HG03045 (cell line): ENCODE results near the gene DEFB119.
"Not testable (repeated sequence)": the region's sequence is repeated elsewhere in the genome, so short reads cannot be mapped to it uniquely, and the experiment has no call there.

Source experiments
- ATAC-seq: cut with Tn5 transposase; IDR thresholded peaks from one replicate; pipeline ENCODE4 v1.9.1; 2021; ENCODE audit warnings: mild to moderate bottlenecking, moderate library complexity; ENCODE audit not compliant: unreplicated experiment

Gene DEFB119

DNA sequence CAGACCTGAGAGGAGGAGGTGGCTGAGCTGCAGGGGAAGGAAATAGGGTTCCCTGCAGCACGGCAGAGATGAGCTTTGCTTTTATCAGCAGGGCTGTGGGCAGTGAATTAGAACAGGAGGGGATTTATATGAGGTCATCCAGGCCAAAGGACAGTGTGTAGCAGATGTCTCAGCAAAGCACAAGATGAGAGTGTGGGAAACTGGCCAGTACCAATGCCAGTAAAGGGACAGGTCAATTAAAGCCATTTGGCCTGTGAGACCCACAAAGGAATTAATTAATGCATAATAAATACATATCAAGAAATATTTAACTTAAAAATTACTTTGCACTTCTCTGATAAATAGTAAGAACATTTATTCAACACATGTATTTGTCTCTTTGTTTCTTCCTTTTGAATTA lies at the start of gene DEFB119:
TSS of gene DEFB119 (minus strand) at position 101 of the 400 bp plus-strand sequence. CDS start 107 bp downstream, outside the sequence.
- ATAC-seq = no peak

DNA sequence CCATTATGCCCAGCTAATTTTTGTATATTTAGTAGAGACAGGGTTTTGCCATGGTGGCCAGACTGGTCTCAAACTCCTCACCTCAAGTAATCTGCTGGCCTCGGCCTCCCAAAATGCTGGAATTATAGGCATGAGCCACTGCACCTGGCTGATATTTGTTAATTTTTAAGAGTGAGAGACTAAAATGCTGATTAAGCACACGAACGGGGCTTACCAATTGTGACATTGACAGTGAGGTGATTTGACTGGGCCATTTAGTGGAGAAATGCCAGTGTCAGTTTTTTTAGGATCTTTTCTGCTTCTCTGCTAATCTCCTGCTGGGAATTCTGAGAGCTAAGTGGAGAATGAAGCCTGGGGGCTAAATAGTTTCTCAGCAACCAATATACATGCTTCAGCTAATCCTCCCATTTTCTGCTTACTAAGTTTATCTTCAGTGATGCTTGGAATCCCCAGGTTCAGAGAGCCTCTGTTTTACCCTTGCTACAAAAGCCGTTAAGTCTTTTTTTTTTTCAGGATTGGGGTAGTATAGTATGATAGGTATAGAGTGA lies 40.3 kb upstream of the DEFB119 start:
- no peak for ATAC-seq

DNA sequence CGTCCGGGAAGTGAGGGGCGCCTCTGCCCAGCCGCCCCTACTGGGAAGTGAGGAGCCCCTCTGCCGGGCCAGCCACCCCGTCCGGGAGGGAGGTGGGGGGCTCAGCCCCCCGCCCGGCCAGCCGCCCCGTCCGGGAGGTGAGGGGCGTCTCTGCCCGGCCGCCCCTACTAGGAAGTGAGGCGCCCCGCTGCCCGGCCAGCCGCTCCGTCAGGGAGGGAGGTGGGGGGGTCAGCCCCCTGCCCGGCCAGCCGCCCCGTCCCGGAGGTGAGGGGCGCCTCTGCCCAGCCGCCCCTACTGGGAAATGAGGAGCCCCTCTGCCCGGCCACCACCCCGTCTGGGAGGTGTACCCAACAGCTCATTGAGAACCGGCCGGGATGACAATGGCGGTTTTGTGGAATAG lies 37.2 kb upstream of the DEFB119 start:
- ATAC-seq = not testable (repeated sequence)

DNA sequence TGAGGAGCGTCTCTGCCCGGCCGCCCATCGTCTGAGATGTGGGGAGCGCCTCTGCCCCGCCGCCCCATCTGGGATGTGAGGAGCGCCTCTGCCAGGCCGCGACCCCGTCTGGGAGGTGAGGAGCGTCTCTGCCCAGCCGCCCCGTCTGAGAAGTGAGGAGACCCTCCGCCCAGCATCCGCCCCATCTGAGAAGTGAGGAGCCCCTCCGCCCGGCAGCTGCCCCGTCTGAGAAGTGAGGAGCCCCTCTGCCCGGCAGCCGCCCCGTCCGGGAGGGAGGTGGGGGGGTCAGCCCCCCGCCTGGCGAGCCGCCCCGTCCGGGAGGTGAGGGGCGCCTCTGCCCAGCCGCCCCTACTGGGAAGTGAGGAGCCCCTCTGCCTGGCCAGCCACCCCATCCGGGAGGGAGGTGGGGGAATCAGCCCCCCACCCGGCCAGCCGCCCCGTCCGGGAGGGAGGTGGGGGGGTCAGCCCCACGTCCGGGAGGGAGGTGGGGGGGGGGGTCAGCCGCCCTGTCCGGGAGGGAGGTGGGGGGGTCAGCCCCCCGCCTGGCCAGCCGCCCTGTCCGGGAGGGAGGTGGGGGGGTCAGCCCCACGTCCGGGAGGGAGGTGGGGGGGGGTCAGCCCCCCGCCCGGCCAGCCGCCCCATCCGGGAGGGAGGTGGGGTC lies 36.6 kb upstream of the DEFB119 start:
- not testable (repeated sequence) for ATAC-seq

DNA sequence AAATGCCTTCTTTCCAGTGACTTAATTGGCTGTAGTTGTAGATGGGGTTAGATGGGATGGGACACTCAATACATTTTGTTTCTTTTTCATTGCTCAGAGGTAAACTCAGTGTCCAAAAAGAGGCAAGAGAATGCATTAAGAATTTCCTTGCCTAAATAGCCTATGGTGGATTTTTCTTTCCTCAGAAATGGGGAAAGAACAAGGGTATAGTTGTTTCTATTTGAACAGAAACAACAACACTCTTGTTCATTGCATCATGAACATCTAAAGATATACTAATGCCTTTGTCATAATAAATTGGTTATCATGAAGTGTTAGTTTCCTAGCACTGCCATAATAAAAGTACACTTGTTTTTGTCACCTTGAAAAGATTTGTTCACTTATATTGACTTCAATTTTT lies 35.4 kb upstream of the DEFB119 start:
- ATAC-seq = no peak

DNA sequence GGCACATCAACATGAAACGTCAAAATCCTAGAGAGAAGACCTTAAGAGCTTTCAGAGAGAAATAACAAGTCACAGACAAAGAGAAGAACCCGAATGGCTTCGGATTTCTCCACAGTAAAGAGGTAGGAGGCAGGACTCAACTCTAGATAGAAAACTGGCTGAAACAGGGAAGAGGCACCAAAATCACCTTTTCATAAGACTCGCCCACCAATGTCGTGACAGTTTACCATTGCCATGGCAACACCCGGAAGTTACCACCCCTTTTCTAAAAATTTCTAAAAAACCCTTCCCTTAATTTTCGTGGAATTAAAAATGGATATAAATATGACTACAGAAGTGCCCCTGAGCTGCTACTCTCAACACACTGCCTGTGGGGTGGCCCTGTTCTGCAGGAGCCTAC lies 27.9 kb upstream of the DEFB119 start:
- no peak for ATAC-seq

DNA sequence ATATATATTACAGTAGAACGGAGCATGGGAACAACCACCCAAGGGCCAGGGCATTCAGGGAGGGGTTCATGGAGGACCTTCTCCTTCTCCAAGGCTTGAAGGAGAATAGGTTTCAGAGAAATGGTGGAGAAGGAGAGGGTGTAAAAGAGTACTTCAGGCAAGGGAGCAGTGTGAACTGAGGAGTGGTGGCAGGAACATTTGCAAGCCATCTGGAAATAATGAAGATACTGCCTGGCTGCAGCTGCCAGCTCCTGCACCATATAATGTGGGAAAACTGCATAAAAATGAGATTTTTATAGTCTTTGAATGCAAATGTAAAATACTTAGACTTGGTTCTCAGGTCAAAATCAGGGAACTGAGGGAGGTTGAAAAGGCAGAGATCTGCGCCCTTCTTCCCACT lies 25.3 kb upstream of the DEFB119 start:
- no peak for ATAC-seq

DNA sequence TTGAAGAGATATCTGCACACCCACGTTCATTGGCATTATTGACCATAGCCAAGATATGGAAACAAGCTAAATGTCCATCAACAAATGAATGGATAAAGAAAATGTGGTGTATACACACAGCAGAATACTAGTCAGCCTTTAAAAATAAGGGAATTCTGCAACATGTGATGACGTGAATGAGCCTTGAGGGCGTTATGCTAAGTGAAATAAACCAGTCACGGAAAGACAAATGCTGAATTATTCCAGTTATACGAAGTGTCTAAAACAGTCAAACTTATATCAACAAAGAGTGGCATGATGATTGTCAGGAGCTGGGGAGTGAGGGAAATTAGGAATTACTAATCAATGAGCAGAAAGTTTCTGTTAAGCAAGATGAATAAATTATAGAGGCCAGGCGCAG lies 24.0 kb upstream of the DEFB119 start:
- no peak for ATAC-seq

- ATAC-seq = no peak
These were observed 19.6 kb upstream of the DEFB119 start for GRCh38 chr20:31410011-31410410.

DNA sequence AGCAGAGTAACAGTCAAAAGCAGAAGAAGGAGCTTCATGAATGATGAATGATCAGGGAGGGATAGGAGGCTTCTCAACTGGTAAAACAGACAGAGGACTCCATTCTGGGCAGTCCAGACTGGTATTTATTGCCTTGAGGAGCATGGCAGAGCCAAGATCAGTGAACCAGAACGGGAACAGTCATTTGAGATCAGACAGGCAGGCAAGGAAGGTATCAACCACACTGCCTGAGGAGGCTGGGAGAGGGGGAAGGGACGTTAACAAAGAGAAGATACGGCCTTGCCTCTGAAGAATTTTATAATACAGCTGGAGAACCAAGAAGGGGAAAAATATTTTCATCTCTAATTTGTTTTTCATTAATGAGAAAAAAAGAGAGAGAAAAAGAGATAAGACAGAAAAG lies 15.7 kb upstream of the DEFB119 start, which contains the start of gene DEFB121:
TSS of gene DEFB121 (minus strand) at position 101 of the 400 bp plus-strand sequence. CDS start at position 38, 63 bp downstream.
- no peak for ATAC-seq

DNA sequence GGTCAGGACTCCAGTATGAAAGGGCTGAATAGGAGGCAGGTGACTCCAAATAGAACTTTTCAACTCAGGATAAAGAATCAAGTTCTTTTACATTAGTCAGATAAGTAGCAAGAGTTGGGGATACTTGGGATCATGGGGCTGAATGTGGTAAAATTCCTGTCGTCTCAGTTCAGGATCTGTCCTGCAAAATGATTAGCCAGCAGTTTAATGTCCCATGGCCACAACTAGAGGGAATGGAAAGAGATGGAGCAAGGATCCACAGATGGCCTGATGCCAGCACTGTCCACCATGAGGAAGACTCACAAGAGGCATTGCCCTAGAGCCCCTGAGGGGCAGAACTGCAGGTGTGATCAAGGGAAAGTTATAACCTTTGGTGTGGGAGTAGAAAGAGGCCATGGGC lies 13.5 kb upstream of the DEFB119 start:
- no peak for ATAC-seq

DNA sequence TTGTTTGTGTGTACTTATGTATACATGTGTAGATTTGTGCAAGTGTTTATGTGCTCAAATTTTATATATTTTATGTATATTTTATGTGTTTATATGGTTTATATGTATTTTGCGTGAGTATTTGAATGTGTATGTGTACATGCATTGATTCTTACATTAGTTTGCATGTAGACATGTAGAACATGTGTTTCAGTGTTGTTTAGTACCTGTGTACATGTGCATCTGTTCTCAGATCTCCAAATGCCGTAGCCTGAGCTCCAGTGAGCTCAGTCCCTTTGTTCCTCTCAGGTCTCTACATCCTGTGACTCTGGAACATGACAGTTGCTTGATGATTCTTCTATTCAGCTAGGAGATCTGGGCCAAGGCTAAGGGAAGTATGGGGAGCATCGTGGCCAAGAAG lies 4.5 kb upstream of the DEFB119 start:
- ATAC-seq = no peak

- no peak for ATAC-seq
These were observed 2.4 kb upstream of the DEFB119 start for GRCh38 chr20:31392836-31393235.

- no peak for ATAC-seq
These were observed 16.0 kb downstream of the DEFB119 start for GRCh38 chr20:31374346-31374745.

- no peak for ATAC-seq
These were observed 22.1 kb downstream of the DEFB119 start, which contains the start of gene DEFB118 for GRCh38 chr20:31368301-31368700. Gene DEFB118 (plus strand): TSS chr20:31368601. CDS start chr20:31368651, 50 bp downstream.

DNA sequence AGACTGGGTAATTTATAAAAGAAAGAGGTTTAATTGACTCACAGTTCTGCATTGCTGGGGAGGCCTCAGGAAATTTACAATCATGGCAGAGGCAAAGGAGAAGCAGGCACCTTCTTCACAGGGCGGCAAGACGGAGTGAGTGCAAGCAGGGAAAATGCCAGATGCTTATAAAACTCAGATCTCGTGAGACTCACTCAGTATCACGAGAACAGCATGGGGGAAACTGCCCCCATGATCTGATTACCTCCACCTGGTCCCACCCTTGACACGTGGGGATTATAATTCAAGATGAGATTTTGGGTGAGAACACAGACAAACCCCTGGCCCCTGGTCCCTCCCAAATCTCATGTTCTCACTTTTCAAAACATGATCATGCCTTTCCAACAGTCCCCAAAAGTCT lies 26.1 kb downstream of the DEFB119 start:
- ATAC-seq = not testable (repeated sequence)

DNA sequence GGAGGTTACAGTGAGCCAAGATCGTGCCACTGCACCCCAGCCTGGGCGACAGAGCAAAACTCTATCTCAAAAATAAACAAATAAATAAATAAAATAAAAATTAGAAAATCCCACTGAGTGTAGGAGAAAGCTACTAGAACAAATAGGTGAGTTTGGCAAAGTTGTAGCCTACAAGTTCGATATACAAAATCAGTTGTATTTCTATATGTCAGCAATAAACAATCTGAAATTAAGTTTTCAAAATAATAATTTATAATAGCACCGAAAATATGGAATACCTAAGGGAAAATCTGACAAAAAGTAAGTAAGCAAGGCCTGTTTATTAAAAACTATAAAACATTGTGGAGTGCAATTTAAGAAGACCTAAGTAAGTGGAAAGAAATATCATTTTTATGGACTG lies 27.1 kb downstream of the DEFB119 start:
- no peak for ATAC-seq

GRCh38 chr20:31355981-31356380 lies 34.4 kb downstream of the DEFB119 start:
- ATAC-seq = no peak

- no peak for ATAC-seq
These were observed 48.9 kb downstream of the DEFB119 start for GRCh38 chr20:31341470-31341869.

DNA sequence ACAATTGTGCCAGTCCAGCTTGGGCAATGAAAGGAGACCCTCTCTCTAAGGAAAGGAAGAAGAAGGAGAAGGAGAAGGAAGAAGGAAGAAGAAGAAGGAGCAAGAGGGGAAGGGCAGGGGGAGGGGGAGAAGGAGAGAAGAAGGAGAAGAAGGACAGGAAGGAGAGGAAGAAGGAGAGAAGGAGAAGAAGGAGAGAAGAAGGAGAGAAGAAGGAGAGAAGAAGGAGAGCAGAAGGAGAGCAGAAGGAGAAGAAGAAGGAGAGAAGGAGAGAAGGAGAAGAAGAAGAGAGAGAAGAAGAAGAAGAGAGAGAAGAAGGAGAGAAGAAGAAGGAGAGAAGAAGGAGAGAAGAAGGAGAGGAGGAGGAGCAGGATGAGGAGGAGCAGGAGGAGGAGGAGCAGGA lies 59.5 kb downstream of the DEFB119 start:
- ATAC-seq = no peak
